HepG2 (cell line): ENCODE measurements around the gene KCNJ14. TPM values are rescaled to one million over a fixed set of nuclear protein-coding genes. Genes with fewer than 3 reads are reported as not detected.
A peak's percentile ranks its signal among the peaks of the same experiment; 100 is the strongest.

Experiments
- HDAC1 ChIP-seq: sonication (generic); formaldehyde crosslinking; IDR thresholded peaks from 2 replicates; pipeline ENCODE4 v1.5.1; 2020; ENCODE audit warnings: mild to moderate bottlenecking, missing genetic modification reagents
- HES4 ChIP-seq: sonication (generic); formaldehyde crosslinking; IDR thresholded peaks from 2 replicates; pipeline ENCODE4 v1.9.0; 2021; ENCODE audit warnings: mild to moderate bottlenecking, missing genetic modification reagents, borderline replicate concordance
- IKZF1 ChIP-seq: fragments of 450-650 bp; IDR thresholded peaks from 2 replicates; pipeline ENCODE4 v1.7.1; 2016
- KDM3A ChIP-seq: IDR thresholded peaks from 2 replicates; pipeline ENCODE4 v1.6.1; 2018; ENCODE audit warnings: low read depth, missing compliant biosample characterization
- LBX2 ChIP-seq: sonication (generic); formaldehyde crosslinking; IDR thresholded peaks from 2 replicates; pipeline ENCODE4 v1.5.0; 2020; ENCODE audit warnings: missing genetic modification reagents, mild to moderate bottlenecking, borderline replicate concordance
- MLLT10 ChIP-seq: sonication (generic); formaldehyde crosslinking; IDR thresholded peaks from 2 replicates; pipeline ENCODE4 v1.4.0; 2020; ENCODE audit warnings: missing genetic modification reagents
- MYC ChIP-seq: sonication (generic); formaldehyde crosslinking; IDR thresholded peaks from 2 replicates; pipeline ENCODE4 v1.9.0; 2021; ENCODE audit warnings: missing genetic modification reagents, borderline replicate concordance
- PHF8 ChIP-seq: sonication (generic); formaldehyde crosslinking; IDR thresholded peaks from 2 replicates; pipeline ENCODE4 v1.5.0; 2020; ENCODE audit warnings: missing genetic modification reagents
- RBM22 ChIP-seq: fragments of 200-400 bp; formaldehyde crosslinking; optimal IDR thresholded peaks from 2 replicates; pipeline ENCODE3; 2017; ENCODE audit warnings: mild to moderate bottlenecking, low read length, moderate library complexity
- SUZ12 ChIP-seq: fragments of 150-350 bp; IDR thresholded peaks from 2 replicates; pipeline ENCODE4 v1.6.1; 2014; ENCODE audit warnings: low read depth, low read length
- TFE3 ChIP-seq: IDR thresholded peaks from 2 replicates; pipeline ENCODE4 v1.6.1; 2016
- ZMYM4 ChIP-seq: sonication (generic); formaldehyde crosslinking; IDR thresholded peaks from 2 replicates; pipeline ENCODE4 v1.8.1; 2023; ENCODE audit warnings: mild to moderate bottlenecking, missing genetic modification reagents
- ZNF569 ChIP-seq: sonication (generic); formaldehyde crosslinking; IDR thresholded peaks from 2 replicates; pipeline ENCODE4 v1.5.0; 2020; ENCODE audit warnings: mild to moderate bottlenecking, missing genetic modification reagents, moderate library complexity, borderline replicate concordance
- ZNF572 ChIP-seq: sonication (generic); formaldehyde crosslinking; IDR thresholded peaks from 2 replicates; pipeline ENCODE4 v1.5.1; 2020; ENCODE audit warnings: mild to moderate bottlenecking, missing genetic modification reagents
- ZNF781 ChIP-seq: sonication (generic); formaldehyde crosslinking; IDR thresholded peaks from 2 replicates; pipeline ENCODE4 v1.5.1; 2020; ENCODE audit warnings: borderline replicate concordance, mild to moderate bottlenecking, missing genetic modification reagents; ENCODE audit errors: not compliant biosample characterization
- ZNF891 ChIP-seq: sonication (generic); formaldehyde crosslinking; IDR thresholded peaks from 2 replicates; pipeline ENCODE4 v1.5.0; 2020; ENCODE audit warnings: mild to moderate bottlenecking, missing genetic modification reagents
- ZSCAN21 ChIP-seq: sonication (generic); formaldehyde crosslinking; IDR thresholded peaks from 2 replicates; pipeline ENCODE4 v1.8.0; 2022; ENCODE audit warnings: mild to moderate bottlenecking, missing genetic modification reagents, moderate library complexity, borderline replicate concordance
- polyA plus RNA-seq, 8 experiments: library from polyadenylated mRNA; depleted of rRNA in 3 of 8; stranded (reverse) in 7 of 8; unstranded in 1 of 8; fragments of >200 nt; fragmentation: Illumina TruSeq in 4 of 8; extraction: Trizol in 4 of 8; gene quantifications; 2 replicates each; pipeline versions ENCODE4 v1.2.1 to v1.2.3, GENCODE V29; 2011 to 2016; ENCODE audit warnings: low read depth in 4 of 8, missing spikeins in 1 of 8, mixed read lengths in 1 of 8; ENCODE audit not compliant: insufficient read depth in 1 of 8
- total RNA-seq, 5 experiments: library from RNA; depleted of rRNA; stranded (reverse); fragments of >200 nt; fragmentation: Illumina TruSeq; extraction: Trizol; gene quantifications; 2 replicates each; pipeline ENCODE4 v1.2.3, GENCODE V29; 2016; ENCODE audit warnings: low read depth in 1 of 5
- TF ChIP-seq, protein P1 (sequence below): sonication (generic); formaldehyde crosslinking; IDR thresholded peaks from 2 replicates; pipeline ENCODE4 v1.4.0; 2020; ENCODE audit warnings: mild to moderate bottlenecking, missing genetic modification reagents
- TF ChIP-seq, protein P2 (sequence below): sonication (generic); formaldehyde crosslinking; IDR thresholded peaks from 2 replicates; pipeline ENCODE4 v1.4.0; 2020; ENCODE audit warnings: missing genetic modification reagents
- TF ChIP-seq, protein P3 (sequence below): sonication (generic); formaldehyde crosslinking; IDR thresholded peaks from 2 replicates; pipeline ENCODE4 v1.4.0; 2020; ENCODE audit warnings: low read depth, mild to moderate bottlenecking, missing genetic modification reagents

The KCNJ14 gene
- total and polyA plus RNA-seq, 2 of the 13 experiments (the other 11 are each of a cell fraction or from before 2014, with no cell fraction given) = 0.20 to 0.51 TPM

DNA sequence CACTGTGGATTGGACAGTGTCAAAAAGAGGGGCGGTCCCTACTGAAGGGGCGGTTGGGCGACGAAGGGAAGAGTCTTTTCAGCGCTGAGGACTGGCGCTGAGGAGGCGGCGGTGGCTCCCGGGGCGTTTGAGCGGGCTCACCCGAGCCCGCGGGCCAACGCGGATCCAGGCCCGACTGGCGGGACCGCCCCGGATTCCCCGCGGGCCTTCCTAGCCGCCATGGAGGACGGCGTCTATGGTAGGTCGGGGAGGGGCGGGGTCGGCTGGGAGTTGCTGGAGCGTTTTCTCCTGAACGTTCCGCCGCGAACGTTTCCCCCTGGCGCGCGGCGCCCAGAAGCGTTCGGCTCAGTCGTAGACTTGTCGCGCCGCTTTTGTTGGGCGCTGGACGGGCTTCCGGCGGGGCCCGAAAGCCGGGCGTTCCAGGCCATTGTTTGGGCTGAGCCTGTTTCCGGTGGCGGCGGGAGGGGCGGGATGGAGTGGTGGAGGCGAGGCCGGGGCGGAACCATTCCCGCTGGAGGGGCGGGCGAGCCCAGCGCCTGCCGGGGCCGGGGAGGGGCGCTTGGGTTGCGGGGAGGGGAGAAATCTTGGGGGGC lies 14.0 kb downstream of the KCNJ14 start, which contains the start of gene CYTH2 (continued):
- TF ChIP-seq, protein P1, sequence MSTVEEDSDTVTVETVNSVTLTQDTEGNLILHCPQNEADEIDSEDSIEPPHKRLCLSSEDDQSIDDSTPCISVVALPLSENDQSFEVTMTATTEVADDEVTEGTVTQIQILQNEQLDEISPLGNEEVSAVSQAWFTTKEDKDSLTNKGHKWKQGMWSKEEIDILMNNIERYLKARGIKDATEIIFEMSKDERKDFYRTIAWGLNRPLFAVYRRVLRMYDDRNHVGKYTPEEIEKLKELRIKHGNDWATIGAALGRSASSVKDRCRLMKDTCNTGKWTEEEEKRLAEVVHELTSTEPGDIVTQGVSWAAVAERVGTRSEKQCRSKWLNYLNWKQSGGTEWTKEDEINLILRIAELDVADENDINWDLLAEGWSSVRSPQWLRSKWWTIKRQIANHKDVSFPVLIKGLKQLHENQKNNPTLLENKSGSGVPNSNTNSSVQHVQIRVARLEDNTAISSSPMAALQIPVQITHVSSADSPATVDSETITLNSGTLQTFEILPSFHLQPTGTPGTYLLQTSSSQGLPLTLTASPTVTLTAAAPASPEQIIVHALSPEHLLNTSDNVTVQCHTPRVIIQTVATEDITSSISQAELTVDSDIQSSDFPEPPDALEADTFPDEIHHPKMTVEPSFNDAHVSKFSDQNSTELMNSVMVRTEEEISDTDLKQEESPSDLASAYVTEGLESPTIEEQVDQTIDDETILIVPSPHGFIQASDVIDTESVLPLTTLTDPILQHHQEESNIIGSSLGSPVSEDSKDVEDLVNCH (CRISPR knock-in tag) = no peak
- TF ChIP-seq LBX2 (CRISPR knock-in tag) (no peak), MLLT10 (no peak), TFE3 (CRISPR knock-in tag) (0 out of 2 replicates have a peak, but pooled peaks have one; percentile 15), MYC (CRISPR knock-in tag) (peak; percentile 16; the same call in 1 of the 2 replicates), ZNF891 (CRISPR knock-in tag) (peak; percentile 71), KDM3A (CRISPR knock-in tag) (no peak; the same call in 1 of the 2 replicates), HES4 (CRISPR knock-in tag) (no peak), IKZF1 (no peak), ZMYM4 (0 out of 2 replicates have a peak, but pooled peaks have one; percentile 23), SUZ12 (no peak), ZSCAN21 (CRISPR knock-in tag) (no peak), HDAC1 (CRISPR knock-in tag) (peak; percentile 71; the same call in 1 of the 2 replicates), ZNF572 (CRISPR knock-in tag) (no peak), ZNF781 (CRISPR knock-in tag) (no peak), RBM22 (no peak), ZNF569 (peak; percentile 68; the same call in 1 of the 2 replicates), PHF8 (CRISPR knock-in tag) (peak; percentile 79)
- TF ChIP-seq, protein P2, sequence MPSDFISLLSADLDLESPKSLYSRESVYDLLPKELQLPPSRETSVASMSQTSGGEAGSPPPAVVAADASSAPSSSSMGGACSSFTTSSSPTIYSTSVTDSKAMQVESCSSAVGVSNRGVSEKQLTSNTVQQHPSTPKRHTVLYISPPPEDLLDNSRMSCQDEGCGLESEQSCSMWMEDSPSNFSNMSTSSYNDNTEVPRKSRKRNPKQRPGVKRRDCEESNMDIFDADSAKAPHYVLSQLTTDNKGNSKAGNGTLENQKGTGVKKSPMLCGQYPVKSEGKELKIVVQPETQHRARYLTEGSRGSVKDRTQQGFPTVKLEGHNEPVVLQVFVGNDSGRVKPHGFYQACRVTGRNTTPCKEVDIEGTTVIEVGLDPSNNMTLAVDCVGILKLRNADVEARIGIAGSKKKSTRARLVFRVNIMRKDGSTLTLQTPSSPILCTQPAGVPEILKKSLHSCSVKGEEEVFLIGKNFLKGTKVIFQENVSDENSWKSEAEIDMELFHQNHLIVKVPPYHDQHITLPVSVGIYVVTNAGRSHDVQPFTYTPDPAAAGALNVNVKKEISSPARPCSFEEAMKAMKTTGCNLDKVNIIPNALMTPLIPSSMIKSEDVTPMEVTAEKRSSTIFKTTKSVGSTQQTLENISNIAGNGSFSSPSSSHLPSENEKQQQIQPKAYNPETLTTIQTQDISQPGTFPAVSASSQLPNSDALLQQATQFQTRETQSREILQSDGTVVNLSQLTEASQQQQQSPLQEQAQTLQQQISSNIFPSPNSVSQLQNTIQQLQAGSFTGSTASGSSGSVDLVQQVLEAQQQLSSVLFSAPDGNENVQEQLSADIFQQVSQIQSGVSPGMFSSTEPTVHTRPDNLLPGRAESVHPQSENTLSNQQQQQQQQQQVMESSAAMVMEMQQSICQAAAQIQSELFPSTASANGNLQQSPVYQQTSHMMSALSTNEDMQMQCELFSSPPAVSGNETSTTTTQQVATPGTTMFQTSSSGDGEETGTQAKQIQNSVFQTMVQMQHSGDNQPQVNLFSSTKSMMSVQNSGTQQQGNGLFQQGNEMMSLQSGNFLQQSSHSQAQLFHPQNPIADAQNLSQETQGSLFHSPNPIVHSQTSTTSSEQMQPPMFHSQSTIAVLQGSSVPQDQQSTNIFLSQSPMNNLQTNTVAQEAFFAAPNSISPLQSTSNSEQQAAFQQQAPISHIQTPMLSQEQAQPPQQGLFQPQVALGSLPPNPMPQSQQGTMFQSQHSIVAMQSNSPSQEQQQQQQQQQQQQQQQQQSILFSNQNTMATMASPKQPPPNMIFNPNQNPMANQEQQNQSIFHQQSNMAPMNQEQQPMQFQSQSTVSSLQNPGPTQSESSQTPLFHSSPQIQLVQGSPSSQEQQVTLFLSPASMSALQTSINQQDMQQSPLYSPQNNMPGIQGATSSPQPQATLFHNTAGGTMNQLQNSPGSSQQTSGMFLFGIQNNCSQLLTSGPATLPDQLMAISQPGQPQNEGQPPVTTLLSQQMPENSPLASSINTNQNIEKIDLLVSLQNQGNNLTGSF (CRISPR knock-in tag) = peak; percentile 55; the same call in 1 of the 2 replicates
- TF ChIP-seq, protein P3, sequence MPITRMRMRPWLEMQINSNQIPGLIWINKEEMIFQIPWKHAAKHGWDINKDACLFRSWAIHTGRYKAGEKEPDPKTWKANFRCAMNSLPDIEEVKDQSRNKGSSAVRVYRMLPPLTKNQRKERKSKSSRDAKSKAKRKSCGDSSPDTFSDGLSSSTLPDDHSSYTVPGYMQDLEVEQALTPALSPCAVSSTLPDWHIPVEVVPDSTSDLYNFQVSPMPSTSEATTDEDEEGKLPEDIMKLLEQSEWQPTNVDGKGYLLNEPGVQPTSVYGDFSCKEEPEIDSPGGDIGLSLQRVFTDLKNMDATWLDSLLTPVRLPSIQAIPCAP (CRISPR knock-in tag) = no peak
